HepG2 (cell line): ENCODE results near the gene PLXND1. TPM values are rescaled to one million over a fixed set of nuclear protein-coding genes. Genes with fewer than 3 reads are reported as not detected.

Source experiments
- GATAD2A ChIP-seq: IDR thresholded peaks from 2 replicates; pipeline ENCODE4 v1.6.1; 2016
- GTF2F1 ChIP-seq: fragments of 150-350 bp; IDR thresholded peaks from 2 replicates; pipeline ENCODE4 v1.6.1; 2014; ENCODE audit warnings: low read length
- HDAC2 ChIP-seq: sonication (generic); formaldehyde crosslinking; IDR thresholded peaks from 2 replicates; pipeline ENCODE4 v1.4.0; 2020; ENCODE audit warnings: missing genetic modification reagents
- HMG20A ChIP-seq: IDR thresholded peaks from 2 replicates; pipeline ENCODE4 v1.6.1; 2016; ENCODE audit warnings: borderline replicate concordance
- RAD51 ChIP-seq: fragments of 450-650 bp; IDR thresholded peaks from 2 replicates; pipeline ENCODE4 v1.6.1; 2016; ENCODE audit warnings: borderline replicate concordance
- SAFB2 ChIP-seq: sonication (generic); formaldehyde crosslinking; IDR thresholded peaks from 2 replicates; pipeline ENCODE4 v1.5.1; 2020; ENCODE audit warnings: missing genetic modification reagents, low read depth, mild to moderate bottlenecking, borderline replicate concordance
- THAP11 ChIP-seq: IDR thresholded peaks from 2 replicates; pipeline ENCODE4 v1.6.1; 2016; ENCODE audit warnings: missing biosample characterization, missing genetic modification reagents
- ZNF605 ChIP-seq: sonication (generic); formaldehyde crosslinking; IDR thresholded peaks from 2 replicates; pipeline ENCODE4 v1.8.0; 2022; ENCODE audit warnings: mild to moderate bottlenecking, missing genetic modification reagents
- ZNF678 ChIP-seq: sonication (generic); formaldehyde crosslinking; IDR thresholded peaks from 2 replicates; pipeline ENCODE4 v1.4.0; 2020; ENCODE audit warnings: mild to moderate bottlenecking, missing genetic modification reagents
- ZNF879 ChIP-seq: sonication (generic); formaldehyde crosslinking; IDR thresholded peaks from 2 replicates; pipeline ENCODE4 v1.8.1; 2023; ENCODE audit warnings: missing genetic modification reagents
- polyA plus RNA-seq, 8 experiments: library from polyadenylated mRNA; depleted of rRNA in 3 of 8; stranded (reverse) in 7 of 8; unstranded in 1 of 8; fragments of >200 nt; fragmentation: Illumina TruSeq in 4 of 8; extraction: Trizol in 4 of 8; gene quantifications; 2 replicates each; pipeline versions ENCODE4 v1.2.1 to v1.2.3, GENCODE V29; 2011 to 2016; ENCODE audit warnings: low read depth in 4 of 8, missing spikeins in 1 of 8, mixed read lengths in 1 of 8; ENCODE audit not compliant: insufficient read depth in 1 of 8
- total RNA-seq, 5 experiments: library from RNA; depleted of rRNA; stranded (reverse); fragments of >200 nt; fragmentation: Illumina TruSeq; extraction: Trizol; gene quantifications; 2 replicates each; pipeline ENCODE4 v1.2.3, GENCODE V29; 2016; ENCODE audit warnings: low read depth in 1 of 5
- TF ChIP-seq, protein P1 (sequence below): fragments of 450-650 bp; IDR thresholded peaks from 2 replicates; pipeline ENCODE4 v1.6.1; 2016
- TF ChIP-seq, protein P2 (sequence below): sonication (generic); formaldehyde crosslinking; IDR thresholded peaks from 2 replicates; pipeline ENCODE4 v1.4.0; 2020; ENCODE audit warnings: missing genetic modification reagents
- TF ChIP-seq, protein P3 (sequence below): sonication (generic); formaldehyde crosslinking; IDR thresholded peaks from 2 replicates; pipeline ENCODE4 v1.4.0; 2020; ENCODE audit warnings: mild to moderate bottlenecking, missing genetic modification reagents
- TF ChIP-seq, protein P4 (sequence below): sonication (generic); formaldehyde crosslinking; IDR thresholded peaks from 2 replicates; pipeline ENCODE4 v1.8.0; 2022; ENCODE audit warnings: mild to moderate bottlenecking, missing genetic modification reagents, borderline replicate concordance
- TF ChIP-seq, protein P5 (sequence below): IDR thresholded peaks from 2 replicates; pipeline ENCODE4 v1.6.1; 2016; ENCODE audit warnings: missing genetic modification reagents, missing compliant biosample characterization

PLXND1 gene
- total and polyA plus RNA-seq, 2 of the 13 experiments (the other 11 are each of a cell fraction or from before 2014, with no cell fraction given): 15.9 to 42.0 TPM

DNA sequence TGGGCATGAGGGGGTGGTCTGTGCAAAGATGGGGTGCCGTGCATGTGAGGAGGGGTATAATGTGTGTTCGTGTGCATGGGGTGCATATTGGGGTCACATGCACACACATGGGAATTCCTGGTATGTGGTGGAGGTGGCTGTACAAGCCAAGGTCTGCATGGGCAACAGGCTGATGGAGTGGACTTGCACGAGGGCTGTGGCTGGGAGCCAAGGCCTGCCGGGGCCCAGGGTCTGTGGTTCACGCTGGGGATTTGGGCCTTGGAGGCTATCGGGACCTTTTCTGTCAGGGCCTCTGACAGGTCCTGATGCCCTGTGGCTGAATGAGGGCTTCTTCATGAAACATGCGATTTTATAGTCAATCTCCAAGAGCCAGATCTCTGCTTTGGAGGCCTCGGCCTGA lies 9.8 kb upstream of the PLXND1 start (continued):
- TF ChIP-seq, protein P1, sequence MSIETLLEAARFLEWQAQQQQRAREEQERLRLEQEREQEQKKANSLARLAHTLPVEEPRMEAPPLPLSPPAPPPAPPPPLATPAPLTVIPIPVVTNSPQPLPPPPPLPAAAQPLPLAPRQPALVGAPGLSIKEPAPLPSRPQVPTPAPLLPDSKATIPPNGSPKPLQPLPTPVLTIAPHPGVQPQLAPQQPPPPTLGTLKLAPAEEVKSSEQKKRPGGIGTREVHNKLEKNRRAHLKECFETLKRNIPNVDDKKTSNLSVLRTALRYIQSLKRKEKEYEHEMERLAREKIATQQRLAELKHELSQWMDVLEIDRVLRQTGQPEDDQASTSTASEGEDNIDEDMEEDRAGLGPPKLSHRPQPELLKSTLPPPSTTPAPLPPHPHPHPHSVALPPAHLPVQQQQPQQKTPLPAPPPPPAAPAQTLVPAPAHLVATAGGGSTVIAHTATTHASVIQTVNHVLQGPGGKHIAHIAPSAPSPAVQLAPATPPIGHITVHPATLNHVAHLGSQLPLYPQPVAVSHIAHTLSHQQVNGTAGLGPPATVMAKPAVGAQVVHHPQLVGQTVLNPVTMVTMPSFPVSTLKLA: peak; percentile 44
- TF ChIP-seq SAFB2 (CRISPR knock-in tag) (no peak), THAP11 (CRISPR knock-in tag) (peak; percentile 17; the same call in 1 of the 2 replicates), ZNF605 (CRISPR knock-in tag) (0 out of 2 replicates have a peak, but pooled peaks have one; percentile 29), ZNF879 (no peak), GTF2F1 (no peak), HMG20A (CRISPR knock-in tag) (peak; percentile 14; the same call in 1 of the 2 replicates), GATAD2A (CRISPR knock-in tag) (0 out of 2 replicates have a peak, but pooled peaks have one; percentile 27), HDAC2 (no peak), RAD51 (no peak), ZNF678 (CRISPR knock-in tag) (no peak)
- TF ChIP-seq, protein P2, sequence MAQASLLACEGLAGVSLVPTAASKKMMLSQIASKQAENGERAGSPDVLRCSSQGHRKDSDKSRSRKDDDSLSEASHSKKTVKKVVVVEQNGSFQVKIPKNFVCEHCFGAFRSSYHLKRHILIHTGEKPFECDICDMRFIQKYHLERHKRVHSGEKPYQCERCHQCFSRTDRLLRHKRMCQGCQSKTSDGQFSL (CRISPR knock-in tag): no peak
- TF ChIP-seq, protein P3, sequence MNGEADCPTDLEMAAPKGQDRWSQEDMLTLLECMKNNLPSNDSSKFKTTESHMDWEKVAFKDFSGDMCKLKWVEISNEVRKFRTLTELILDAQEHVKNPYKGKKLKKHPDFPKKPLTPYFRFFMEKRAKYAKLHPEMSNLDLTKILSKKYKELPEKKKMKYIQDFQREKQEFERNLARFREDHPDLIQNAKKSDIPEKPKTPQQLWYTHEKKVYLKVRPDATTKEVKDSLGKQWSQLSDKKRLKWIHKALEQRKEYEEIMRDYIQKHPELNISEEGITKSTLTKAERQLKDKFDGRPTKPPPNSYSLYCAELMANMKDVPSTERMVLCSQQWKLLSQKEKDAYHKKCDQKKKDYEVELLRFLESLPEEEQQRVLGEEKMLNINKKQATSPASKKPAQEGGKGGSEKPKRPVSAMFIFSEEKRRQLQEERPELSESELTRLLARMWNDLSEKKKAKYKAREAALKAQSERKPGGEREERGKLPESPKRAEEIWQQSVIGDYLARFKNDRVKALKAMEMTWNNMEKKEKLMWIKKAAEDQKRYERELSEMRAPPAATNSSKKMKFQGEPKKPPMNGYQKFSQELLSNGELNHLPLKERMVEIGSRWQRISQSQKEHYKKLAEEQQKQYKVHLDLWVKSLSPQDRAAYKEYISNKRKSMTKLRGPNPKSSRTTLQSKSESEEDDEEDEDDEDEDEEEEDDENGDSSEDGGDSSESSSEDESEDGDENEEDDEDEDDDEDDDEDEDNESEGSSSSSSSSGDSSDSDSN (CRISPR knock-in tag): peak; percentile 19; the same call in 1 of the 2 replicates
- TF ChIP-seq, protein P4, sequence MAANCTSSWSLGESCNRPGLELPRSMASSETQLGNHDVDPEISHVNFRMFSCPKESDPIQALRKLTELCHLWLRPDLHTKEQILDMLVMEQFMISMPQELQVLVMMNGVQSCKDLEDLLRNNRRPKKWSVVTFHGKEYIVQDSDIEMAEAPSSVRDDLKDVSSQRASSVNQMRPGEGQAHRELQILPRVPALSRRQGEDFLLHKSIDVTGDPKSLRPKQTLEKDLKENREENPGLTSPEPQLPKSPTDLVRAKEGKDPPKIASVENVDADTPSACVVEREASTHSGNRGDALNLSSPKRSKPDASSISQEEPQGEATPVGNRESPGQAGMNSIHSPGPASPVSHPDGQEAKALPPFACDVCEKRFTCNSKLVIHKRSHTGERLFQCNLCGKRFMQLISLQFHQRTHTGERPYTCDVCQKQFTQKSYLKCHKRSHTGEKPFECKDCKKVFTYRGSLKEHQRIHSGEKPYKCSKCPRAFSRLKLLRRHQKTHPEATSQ (CRISPR knock-in tag): no peak
- TF ChIP-seq, protein P5, sequence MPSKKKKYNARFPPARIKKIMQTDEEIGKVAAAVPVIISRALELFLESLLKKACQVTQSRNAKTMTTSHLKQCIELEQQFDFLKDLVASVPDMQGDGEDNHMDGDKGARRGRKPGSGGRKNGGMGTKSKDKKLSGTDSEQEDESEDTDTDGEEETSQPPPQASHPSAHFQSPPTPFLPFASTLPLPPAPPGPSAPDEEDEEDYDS (CRISPR knock-in tag): no peak
- TF ChIP-seq, all 625 proteins: peak for 19
